ENCODE measurements around the gene CMTM7. TPM values are rescaled to one million over a fixed set of nuclear protein-coding genes. Genes with fewer than 3 reads are reported as not detected.

CMTM7 gene
- total and polyA plus RNA-seq, 2 of the 13 experiments (the other 11 are each of a cell fraction or from before 2014, with no cell fraction given): 20.9 to 21.4 TPM

DNA sequence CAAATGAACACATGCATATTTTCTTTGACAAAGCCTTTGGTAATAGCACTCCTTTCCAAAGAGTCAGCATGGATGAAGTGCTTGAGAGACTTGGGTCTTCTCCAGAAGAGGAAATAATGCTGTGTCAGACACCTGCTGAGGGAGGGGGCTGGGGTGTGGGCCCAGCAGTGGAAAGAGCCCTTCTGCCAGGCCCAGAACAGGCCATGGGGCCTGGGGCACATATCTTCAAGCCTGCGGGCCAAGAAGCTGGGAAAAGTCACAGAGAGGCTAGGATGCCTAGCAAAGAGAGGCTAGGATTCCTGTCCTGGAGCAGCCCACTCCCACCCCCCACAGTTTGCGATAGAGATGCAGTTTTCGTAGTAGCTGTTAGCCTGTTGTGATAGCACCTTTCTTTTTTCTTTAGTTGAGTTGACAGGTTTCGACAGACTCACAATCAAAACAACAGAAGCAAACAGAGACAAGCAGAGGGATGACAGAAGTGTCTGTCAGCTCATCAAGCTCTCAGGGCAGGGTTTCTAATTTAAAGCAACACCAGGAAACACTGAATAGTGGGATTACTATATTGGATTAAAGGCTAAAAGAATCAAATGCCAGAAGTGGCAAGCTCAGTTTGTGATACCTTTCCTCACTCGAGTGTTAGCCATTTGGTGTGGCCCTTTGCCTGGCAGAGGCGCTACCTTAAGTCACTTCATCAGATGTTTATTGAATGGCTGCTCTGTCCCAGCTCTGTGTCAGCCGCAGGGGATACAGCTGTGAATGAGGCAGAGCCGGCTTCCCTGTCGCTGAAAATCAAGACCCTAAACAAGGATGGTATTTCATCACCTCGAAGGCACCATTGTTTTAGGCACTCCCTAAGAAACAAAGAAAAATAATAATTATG, 19.0 kb downstream of the CMTM7 start:
- Histone ChIP-seq H3K9me3 (ENCODE audit: low read length) (no peaks in the 10 kb centered on the region), H3K27ac (ENCODE audit: extremely low read length, insufficient read depth, low read length) (no peak overlapping the region), H3K36me3 (replicated peaks in 1 of 2; ENCODE audit: control insufficient read depth in 1 of 2, insufficient read depth in 2 of 2, low read length in 2 of 2) (peaks cover 0 to 1% of the 10 kb centered on the region in 2 experiments; a peak in 1 of 5 replicates), H2AFZ (ENCODE audit: low read length) (no peak overlapping the region), H3K4me1 (ENCODE audit: insufficient read depth, low read length) (peaks cover 16% of the 10 kb centered on the region), H3K27me3 (ENCODE audit: control insufficient read depth in 1 of 2, insufficient read depth in 2 of 2, low read length in 2 of 2) (no peaks in the 10 kb centered on the region), H3K4me2 (ENCODE audit: low read depth, low read length) (no peak overlapping the region), H3K9ac (ENCODE audit: insufficient read depth, low read depth, low read length) (no peak overlapping the region), H3K79me2 (ENCODE audit: insufficient read depth, low read length) (peaks cover 14% of the 10 kb centered on the region), H3K4me3 (replicated peaks in 1 of 3; ENCODE audit: insufficient read depth in 1 of 3, low read depth in 2 of 3, low read length in 3 of 3) (no peak overlapping the region), H4K20me1 (ENCODE audit: insufficient read depth, low read length) (no peaks in the 10 kb centered on the region)
- CTCF ChIA-PET (ENCODE audit: low intra/inter-chr PET ratio, low total read pairs): no interaction called here
- BruUV-seq (replicated peaks): no TSS peak
- TF ChIP-seq, protein P1, sequence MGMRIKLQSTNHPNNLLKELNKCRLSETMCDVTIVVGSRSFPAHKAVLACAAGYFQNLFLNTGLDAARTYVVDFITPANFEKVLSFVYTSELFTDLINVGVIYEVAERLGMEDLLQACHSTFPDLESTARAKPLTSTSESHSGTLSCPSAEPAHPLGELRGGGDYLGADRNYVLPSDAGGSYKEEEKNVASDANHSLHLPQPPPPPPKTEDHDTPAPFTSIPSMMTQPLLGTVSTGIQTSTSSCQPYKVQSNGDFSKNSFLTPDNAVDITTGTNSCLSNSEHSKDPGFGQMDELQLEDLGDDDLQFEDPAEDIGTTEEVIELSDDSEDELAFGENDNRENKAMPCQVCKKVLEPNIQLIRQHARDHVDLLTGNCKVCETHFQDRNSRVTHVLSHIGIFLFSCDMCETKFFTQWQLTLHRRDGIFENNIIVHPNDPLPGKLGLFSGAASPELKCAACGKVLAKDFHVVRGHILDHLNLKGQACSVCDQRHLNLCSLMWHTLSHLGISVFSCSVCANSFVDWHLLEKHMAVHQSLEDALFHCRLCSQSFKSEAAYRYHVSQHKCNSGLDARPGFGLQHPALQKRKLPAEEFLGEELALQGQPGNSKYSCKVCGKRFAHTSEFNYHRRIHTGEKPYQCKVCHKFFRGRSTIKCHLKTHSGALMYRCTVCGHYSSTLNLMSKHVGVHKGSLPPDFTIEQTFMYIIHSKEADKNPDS (CRISPR knock-in tag; IDR thresholded peaks at IDR 0.05): no peak
- TF ChIP-seq ZFAT (CRISPR knock-in tag; conservative IDR thresholded peaks at IDR 0.05): no peak
- TF ChIP-seq, protein P2, sequence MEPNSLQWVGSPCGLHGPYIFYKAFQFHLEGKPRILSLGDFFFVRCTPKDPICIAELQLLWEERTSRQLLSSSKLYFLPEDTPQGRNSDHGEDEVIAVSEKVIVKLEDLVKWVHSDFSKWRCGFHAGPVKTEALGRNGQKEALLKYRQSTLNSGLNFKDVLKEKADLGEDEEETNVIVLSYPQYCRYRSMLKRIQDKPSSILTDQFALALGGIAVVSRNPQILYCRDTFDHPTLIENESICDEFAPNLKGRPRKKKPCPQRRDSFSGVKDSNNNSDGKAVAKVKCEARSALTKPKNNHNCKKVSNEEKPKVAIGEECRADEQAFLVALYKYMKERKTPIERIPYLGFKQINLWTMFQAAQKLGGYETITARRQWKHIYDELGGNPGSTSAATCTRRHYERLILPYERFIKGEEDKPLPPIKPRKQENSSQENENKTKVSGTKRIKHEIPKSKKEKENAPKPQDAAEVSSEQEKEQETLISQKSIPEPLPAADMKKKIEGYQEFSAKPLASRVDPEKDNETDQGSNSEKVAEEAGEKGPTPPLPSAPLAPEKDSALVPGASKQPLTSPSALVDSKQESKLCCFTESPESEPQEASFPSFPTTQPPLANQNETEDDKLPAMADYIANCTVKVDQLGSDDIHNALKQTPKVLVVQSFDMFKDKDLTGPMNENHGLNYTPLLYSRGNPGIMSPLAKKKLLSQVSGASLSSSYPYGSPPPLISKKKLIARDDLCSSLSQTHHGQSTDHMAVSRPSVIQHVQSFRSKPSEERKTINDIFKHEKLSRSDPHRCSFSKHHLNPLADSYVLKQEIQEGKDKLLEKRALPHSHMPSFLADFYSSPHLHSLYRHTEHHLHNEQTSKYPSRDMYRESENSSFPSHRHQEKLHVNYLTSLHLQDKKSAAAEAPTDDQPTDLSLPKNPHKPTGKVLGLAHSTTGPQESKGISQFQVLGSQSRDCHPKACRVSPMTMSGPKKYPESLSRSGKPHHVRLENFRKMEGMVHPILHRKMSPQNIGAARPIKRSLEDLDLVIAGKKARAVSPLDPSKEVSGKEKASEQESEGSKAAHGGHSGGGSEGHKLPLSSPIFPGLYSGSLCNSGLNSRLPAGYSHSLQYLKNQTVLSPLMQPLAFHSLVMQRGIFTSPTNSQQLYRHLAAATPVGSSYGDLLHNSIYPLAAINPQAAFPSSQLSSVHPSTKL (CRISPR knock-in tag; IDR thresholded peaks at IDR 0.05): no peak
- TF ChIP-seq ZNF33A (CRISPR knock-in tag; IDR thresholded peaks at IDR 0.05; ENCODE audit: borderline replicate concordance): no peak
- TF ChIP-seq MIER2 (CRISPR knock-in tag; IDR thresholded peaks at IDR 0.05): no peak
- in situ Hi-C loops (cut with HindIII; ENCODE audit: extremely low pct_ligation_motif_present, low pct_unique_long_range_greater_than_20kb): no loop called here
- WGBS (ENCODE audit: low lambda C conversion rate): 95% methylated on average over 10 of the region's 10 CpGs
- intact Hi-C loops (cut with micrococcal nuclease; ENCODE audit: unreplicated experiment): no loop called here
- FAIRE-seq (no peak), DNase-seq (ENCODE audit: low spot score) (no peak), ATAC-seq (no peak)
- POLR2A ChIA-PET: no interaction called here
